Neuronal stem cell (in vitro differentiated cells): Measurements from ENCODE around the gene SLC44A3.

ENCODE experiments used
- DNase-seq: peaks from one replicate; pipeline ENCODE4 v3.0.0-alpha.2; 2013; ENCODE audit warnings: low spot score
- H2AFZ ChIP-seq: one replicate; pipeline ENCODE4 v1.6.1; 2013; ENCODE audit warnings: mild to moderate bottlenecking, low read length, inconsistent platforms
- H2AK5ac ChIP-seq: 2 replicates; pipeline ENCODE4 v1.6.1; 2013; ENCODE audit warnings: low read depth, mild to moderate bottlenecking, inconsistent platforms, low read length, moderate library complexity, mixed read lengths
- H2BK120ac ChIP-seq: 2 replicates; pipeline ENCODE4 v1.6.1; 2013; ENCODE audit warnings: low read depth, mild to moderate bottlenecking, inconsistent platforms, low read length, moderate library complexity, mixed read lengths
- H2BK12ac ChIP-seq: one replicate; pipeline ENCODE4 v1.6.1; 2013; ENCODE audit warnings: low read length, inconsistent platforms
- H2BK15ac ChIP-seq: 2 replicates; pipeline ENCODE4 v1.6.1; 2013; ENCODE audit warnings: mild to moderate bottlenecking, low read length, inconsistent platforms, mixed read lengths
- H2BK5ac ChIP-seq: one replicate; pipeline ENCODE4 v1.6.1; 2013; ENCODE audit warnings: inconsistent platforms, mild to moderate bottlenecking, low read length, moderate library complexity
- H3K14ac ChIP-seq: one replicate; pipeline ENCODE4 v1.6.1; 2013; ENCODE audit warnings: low read length, inconsistent platforms
- H3K18ac ChIP-seq: 2 replicates; pipeline ENCODE4 v1.6.1; 2013; ENCODE audit warnings: low read length, inconsistent platforms
- H3K23ac ChIP-seq: 2 replicates; pipeline ENCODE4 v1.6.1; 2013; ENCODE audit warnings: low read depth, mild to moderate bottlenecking, mixed read lengths, low read length, inconsistent platforms; ENCODE audit not compliant: poor library complexity
- H3K27ac ChIP-seq: replicated peaks from 3 replicates; pipeline ENCODE4 v1.5.1; 2013; ENCODE audit warnings: low read length, inconsistent platforms
- H3K27me3 ChIP-seq, 3 experiments: 2 replicates each; pipeline ENCODE4 v1.6.1; 2013; ENCODE audit warnings: low read length in 3 of 3, mild to moderate bottlenecking in 2 of 3, inconsistent platforms in 1 of 3, low read depth in 1 of 3, mixed read lengths in 1 of 3, moderate library complexity in 1 of 3; ENCODE audit not compliant: control insufficient read depth in 3 of 3, insufficient read depth in 3 of 3
- H3K36me3 ChIP-seq, 2 donors: replicated peaks in 1 of 2; 2 replicates each; pipeline ENCODE4 v1.6.1; 2013; ENCODE audit warnings: low read length in 2 of 2; ENCODE audit not compliant: control insufficient read depth in 2 of 2, insufficient read depth in 2 of 2
- H3K4ac ChIP-seq: 2 replicates; pipeline ENCODE4 v1.6.1; 2013; ENCODE audit warnings: inconsistent platforms, mild to moderate bottlenecking, low read length, moderate library complexity
- H3K4me1 ChIP-seq, 2 donors: 1 replicate in 1 of 2; 2 replicates in 1 of 2; pipeline ENCODE4 v1.6.1; 2013; ENCODE audit warnings: low read length in 2 of 2, low read depth in 1 of 2; ENCODE audit not compliant: control insufficient read depth in 2 of 2, insufficient read depth in 1 of 2
- H3K4me2 ChIP-seq: one replicate; pipeline ENCODE4 v1.6.1; 2013; ENCODE audit warnings: mild to moderate bottlenecking, low read length, inconsistent platforms; ENCODE audit not compliant: insufficient read depth, poor library complexity, severe bottlenecking
- H3K4me3 ChIP-seq, 2 donors: 2 replicates each; pipeline ENCODE4 v1.5.1; 2013; ENCODE audit warnings: low read length in 2 of 2, mild to moderate bottlenecking in 2 of 2, inconsistent platforms in 1 of 2, moderate library complexity in 1 of 2
- H3K79me1 ChIP-seq: one replicate; pipeline ENCODE4 v1.6.1; 2013; ENCODE audit warnings: low read depth, mild to moderate bottlenecking, inconsistent platforms, low read length, moderate library complexity
- H3K9ac ChIP-seq: one replicate; pipeline ENCODE4 v1.6.1; 2013; ENCODE audit warnings: mild to moderate bottlenecking, low read depth, low read length, inconsistent platforms; ENCODE audit not compliant: poor library complexity
- H3K9me3 ChIP-seq, 2 donors: replicated peaks in 1 of 2; 2 replicates each; pipeline versions ENCODE3 to v1.6.1; 2013; ENCODE audit warnings: low read length in 2 of 2, mild to moderate bottlenecking in 2 of 2, inconsistent platforms in 1 of 2, low read depth in 1 of 2, mixed read lengths in 1 of 2, moderate library complexity in 1 of 2; ENCODE audit not compliant: control insufficient read depth in 2 of 2, insufficient read depth in 1 of 2
- H4K8ac ChIP-seq: one replicate; pipeline ENCODE4 v1.6.1; 2013; ENCODE audit warnings: low read depth, mild to moderate bottlenecking, inconsistent platforms, low read length, moderate library complexity
- H4K91ac ChIP-seq: one replicate; pipeline ENCODE4 v1.6.1; 2013; ENCODE audit warnings: low read length, low read depth, mild to moderate bottlenecking, inconsistent platforms; ENCODE audit not compliant: poor library complexity
- WGBS, 2 donors: extraction: QIAGEN DNeasy Blood & Tissue Kit; methylation state at CpG; one replicate each; pipeline ENCODE4 v1.1.7; 2013; ENCODE audit warnings: missing lambda C conversion rate in 2 of 2, mixed read lengths in 1 of 2; ENCODE audit not compliant: insufficient read length in 2 of 2, insufficient replicate concordance in 1 of 2; ENCODE audit errors: extremely low coverage in 2 of 2; 5-methylcytosine and 5-hydroxymethylcytosine counted together

The SLC44A3 gene

GRCh38 chr1:94931254-94931841 lies 111.2 kb downstream of the SLC44A3 start:
- WGBS, 2 donors: no CpG with 5 or more reads among the region's 7 CpGs
- DNase-seq: no peak
- H3K4me1 ChIP-seq: peaks cover 14 to 15% of the 10 kb centered on the region in 2 donors
- H3K9me3 ChIP-seq: peaks cover 0 to 8% of the 10 kb centered on the region in 2 donors
- H3K4me3 ChIP-seq: no peak overlapping the region
- no peak overlapping the region for H4K91ac ChIP-seq
- H2BK15ac ChIP-seq: no peak overlapping the region
- H3K9ac ChIP-seq: no peak overlapping the region
- no peak overlapping the region for H3K4me2 ChIP-seq
- H4K8ac ChIP-seq: no peak overlapping the region
- H3K4ac ChIP-seq: no peak overlapping the region
- H3K36me3 ChIP-seq: peaks cover 3 to 22% of the 10 kb centered on the region in 2 donors
- H2BK5ac ChIP-seq: no peak overlapping the region
- no peak overlapping the region for H3K23ac ChIP-seq
- no peaks in the 10 kb centered on the region for H3K27me3 ChIP-seq
- H2AK5ac ChIP-seq: no peak overlapping the region
- H2BK120ac ChIP-seq: no peak overlapping the region
- H3K27ac ChIP-seq: no peak overlapping the region
- peaks cover 4% of the 10 kb centered on the region for H3K79me1 ChIP-seq
- no peak overlapping the region for H2AFZ ChIP-seq
- no peak overlapping the region for H3K18ac ChIP-seq
- no peak overlapping the region for H2BK12ac ChIP-seq
- H3K14ac ChIP-seq: no peak overlapping the region

GRCh38 chr1:94934551-94934950 lies 114.4 kb downstream of the SLC44A3 start:
- Histone ChIP-seq H4K91ac (no peak overlapping the region), H3K9ac (no peak overlapping the region), H3K79me1 (no peaks in the 10 kb centered on the region), H3K27ac (no peak overlapping the region), H2BK15ac (no peak overlapping the region), H3K4me3 (no peak overlapping the region), H3K23ac (no peak overlapping the region), H2AFZ (no peak overlapping the region), H3K4me1 (peaks cover 8 to 13% of the 10 kb centered on the region in 2 donors), H2BK5ac (no peak overlapping the region), H3K14ac (no peak overlapping the region), H3K9me3 (peaks cover 0 to 8% of the 10 kb centered on the region in 2 donors), H3K4me2 (no peak overlapping the region), H4K8ac (no peak overlapping the region), H2AK5ac (no peak overlapping the region), H3K36me3 (peaks cover 3 to 22% of the 10 kb centered on the region in 2 donors), H2BK12ac (no peak overlapping the region), H2BK120ac (no peak overlapping the region), H3K4ac (no peak overlapping the region), H3K27me3 (no peaks in the 10 kb centered on the region), H3K18ac (no peak overlapping the region)
- no peak for DNase-seq
- WGBS, 2 donors: no CpG with 5 or more reads among the region's 2 CpGs

DNA sequence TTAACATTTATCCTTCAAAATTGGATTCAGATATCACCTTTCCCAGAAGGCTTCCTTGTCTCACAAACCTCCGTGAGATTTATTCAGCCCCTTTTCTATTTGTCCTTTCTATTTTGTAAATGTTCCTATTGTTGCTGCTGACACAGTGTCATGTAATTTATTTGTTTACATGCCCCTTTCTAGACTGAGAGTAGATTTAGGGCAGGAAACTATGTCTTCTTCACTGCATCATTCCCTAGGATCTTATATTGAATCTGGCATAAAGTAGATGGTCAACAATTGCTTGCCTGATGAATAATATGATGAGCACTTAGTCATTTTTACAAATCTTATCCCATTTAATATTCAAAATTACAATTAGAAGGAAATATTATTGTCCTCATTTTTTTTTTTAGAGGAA lies 114.9 kb downstream of the SLC44A3 start:
- no peak overlapping the region for H2AFZ ChIP-seq
- DNase-seq: no peak
- H2BK15ac ChIP-seq: no peak overlapping the region
- no peak overlapping the region for H2AK5ac ChIP-seq
- no peak overlapping the region for H3K23ac ChIP-seq
- peaks cover 6 to 9% of the 10 kb centered on the region in 2 donors for H3K4me1 ChIP-seq
- H3K27ac ChIP-seq: no peak overlapping the region
- H2BK5ac ChIP-seq: no peak overlapping the region
- H2BK120ac ChIP-seq: no peak overlapping the region
- no peak overlapping the region for H3K4me2 ChIP-seq
- no peak overlapping the region for H3K9ac ChIP-seq
- no peak overlapping the region for H4K8ac ChIP-seq
- no peak overlapping the region for H3K4ac ChIP-seq
- H3K18ac ChIP-seq: no peak overlapping the region
- H3K27me3 ChIP-seq: no peaks in the 10 kb centered on the region
- no CpG with 5 or more reads among the region's 1 CpG for WGBS, 2 donors
- H3K79me1 ChIP-seq: no peaks in the 10 kb centered on the region
- no peak overlapping the region for H3K4me3 ChIP-seq
- peaks cover 0 to 8% of the 10 kb centered on the region in 2 donors for H3K9me3 ChIP-seq
- H3K14ac ChIP-seq: no peak overlapping the region
- H4K91ac ChIP-seq: no peak overlapping the region
- H3K36me3 ChIP-seq: peaks cover 3 to 27% of the 10 kb centered on the region in 2 donors
- no peak overlapping the region for H2BK12ac ChIP-seq

- no peak overlapping the region for H2BK120ac ChIP-seq
- no peak overlapping the region for H2BK12ac ChIP-seq
- H3K79me1 ChIP-seq: no peaks in the 10 kb centered on the region
- DNase-seq: no peak
- H3K18ac ChIP-seq: no peak overlapping the region
- H2AFZ ChIP-seq: no peak overlapping the region
- WGBS, 2 donors: no CpG with 5 or more reads among the region's 1 CpG
- peaks cover 6 to 9% of the 10 kb centered on the region in 2 donors for H3K4me1 ChIP-seq
- H3K9me3 ChIP-seq: peaks cover 0 to 6% of the 10 kb centered on the region in 2 donors
- H2BK5ac ChIP-seq: no peak overlapping the region
- no peak overlapping the region for H3K4me3 ChIP-seq
- no peak overlapping the region for H2AK5ac ChIP-seq
- no peak overlapping the region for H3K23ac ChIP-seq
- H2BK15ac ChIP-seq: no peak overlapping the region
- no peak overlapping the region for H3K14ac ChIP-seq
- H3K4me2 ChIP-seq: no peak overlapping the region
- H3K4ac ChIP-seq: no peak overlapping the region
- no peak overlapping the region for H4K91ac ChIP-seq
- H3K36me3 ChIP-seq: peaks cover 3 to 27% of the 10 kb centered on the region in 2 donors
- H3K27ac ChIP-seq: no peak overlapping the region
- H3K9ac ChIP-seq: no peak overlapping the region
- no peaks in the 10 kb centered on the region for H3K27me3 ChIP-seq
- no peak overlapping the region for H4K8ac ChIP-seq
These were observed 115.3 kb downstream of the SLC44A3 start for GRCh38 chr1:94935476-94935875.
